Activated CD4-positive, alpha-beta T cell treated with anti-CD3 and anti-CD28 coated beads, Interleukin-2, amount 10 ng/mL, durations not matched to agents 7 days and 5 days (primary cell): ENCODE results near the gene NEIL3. TPM values are rescaled to one million over a fixed set of nuclear protein-coding genes. Genes with fewer than 3 reads are reported as not detected.

ENCODE experiments used
- CTCF ChIA-PET: fragments of 350-600 bp; sonication (Branson Sonifier 250); formaldehyde crosslinking; loops from one replicate; lab custom pipeline; 2021; ENCODE audit warnings: antibody characterized with exemption; lab: Charles Lee
- POLR2A ChIA-PET: fragments of 350-600 bp; sonication (Branson Sonifier 250); formaldehyde crosslinking; loops from one replicate; lab custom pipeline; 2021; ENCODE audit warnings: antibody characterized with exemption; lab: Charles Lee
- DNase-seq: peaks from one replicate; pipeline ENCODE4 v3.0.0-alpha.2; 2020
- H3K27ac Mint-ChIP-seq: one replicate; pipeline ENCODE4 v1.8.0; 2021; ENCODE audit warnings: mild to moderate bottlenecking, moderate library complexity, mixed read lengths
- H3K27me3 Mint-ChIP-seq: one replicate; pipeline ENCODE4 v1.8.0; 2021; ENCODE audit warnings: mixed read lengths
- H3K36me3 Mint-ChIP-seq: one replicate; pipeline ENCODE4 v1.8.0; 2021; ENCODE audit warnings: low read depth, mixed read lengths
- H3K4me1 Mint-ChIP-seq: one replicate; pipeline ENCODE4 v1.8.0; 2021; ENCODE audit warnings: mixed read lengths
- H3K4me3 Mint-ChIP-seq: one replicate; pipeline ENCODE4 v1.8.0; 2021; ENCODE audit warnings: mild to moderate bottlenecking, moderate library complexity, mixed read lengths
- H3K9me3 Mint-ChIP-seq: one replicate; pipeline ENCODE4 v1.8.0; 2021; ENCODE audit warnings: mixed read lengths
- total RNA-seq, 2 experiments: library from RNA; stranded (reverse); gene quantifications; one replicate each; pipeline ENCODE4 v1.2.3, GENCODE V29; 2021

The NEIL3 gene
- total RNA-seq, 2 experiments from 2014 or later, result 34.6 to 38.9 TPM

DNA sequence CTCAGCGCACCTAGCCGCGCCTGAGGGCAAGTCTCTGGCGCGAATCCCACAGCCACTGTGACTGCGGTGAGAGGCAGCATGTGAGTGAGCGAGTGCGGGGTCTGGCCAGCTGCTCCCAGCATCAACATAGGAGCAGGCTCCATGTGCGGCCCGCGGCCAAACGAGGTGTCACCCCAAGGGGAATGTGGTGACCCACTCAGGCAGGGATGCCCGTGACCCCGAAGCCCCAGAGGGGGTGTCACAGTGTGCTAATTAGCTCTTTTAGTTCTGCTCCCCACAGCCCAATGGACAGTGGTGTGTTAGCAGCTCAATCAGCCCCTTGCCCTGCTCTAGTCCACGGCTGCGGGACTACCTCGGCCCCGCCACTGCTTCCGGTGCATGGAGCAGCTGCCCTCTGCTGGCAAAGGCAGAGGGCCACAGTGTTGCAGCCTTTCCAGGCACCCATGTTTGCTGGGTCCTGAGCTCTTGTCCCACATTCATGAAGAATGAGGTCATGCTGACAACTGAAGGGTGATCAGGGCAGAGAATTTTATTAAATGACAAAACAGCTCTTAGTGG, 71.1 kb downstream of the NEIL3 start:
- Mint-ChIP-seq H3K9me3 (no peaks in the 10 kb centered on the region), H3K36me3 (no peaks in the 10 kb centered on the region), H3K4me3 (no peak overlapping the region), H3K4me1 (peaks cover 3% of the 10 kb centered on the region), H3K27ac (no peak overlapping the region), H3K27me3 (peaks cover 38% of the 10 kb centered on the region)
- ChIA-PET POLR2A (no interaction called here), CTCF (interaction anchor here (1.0 to 1.2 kb wide), 3 partner anchors 12 to 30 kb away, joined by 3 to 7 read pairs (median 3); no protein-coding TSS in a partner anchor)
- no peak for DNase-seq

DNA sequence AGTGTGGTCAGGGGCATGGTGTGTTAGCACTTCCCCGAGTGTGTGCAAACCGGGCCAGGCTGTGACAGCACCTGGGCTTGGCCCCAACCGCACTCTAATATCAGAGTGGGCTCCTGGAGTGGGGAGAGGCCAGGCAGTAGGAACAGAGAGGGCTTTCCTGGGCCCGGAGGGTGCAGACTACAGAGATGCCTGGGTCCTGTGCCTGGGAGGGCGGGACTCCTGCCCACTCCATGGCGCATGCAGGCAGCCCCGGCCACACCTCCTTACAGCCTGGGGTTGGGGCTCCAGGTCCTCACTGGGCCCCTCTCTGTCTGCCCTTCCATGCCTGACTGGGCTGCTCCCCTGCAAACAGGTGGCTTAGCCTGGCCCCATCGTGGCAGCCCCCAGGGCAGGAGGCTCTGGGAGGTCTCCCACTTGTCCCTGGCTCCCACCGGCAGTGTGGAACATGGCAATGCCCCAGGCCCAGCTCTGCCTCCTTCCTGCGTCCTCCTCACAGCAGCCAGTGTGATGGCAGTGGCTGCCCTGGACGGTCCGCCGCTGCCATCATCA, 72.2 kb downstream of the NEIL3 start:
- Mint-ChIP-seq H3K27me3 (peaks cover 34% of the 10 kb centered on the region), H3K36me3 (no peaks in the 10 kb centered on the region), H3K27ac (no peak overlapping the region), H3K4me3 (no peak overlapping the region), H3K4me1 (peaks cover 9% of the 10 kb centered on the region), H3K9me3 (no peaks in the 10 kb centered on the region)
- DNase-seq, result no peak
- ChIA-PET CTCF (interaction anchor here (1.0 to 1.1 kb wide), 2 partner anchors 13 to 31 kb away, joined by 3 read pairs; no protein-coding TSS in a partner anchor), POLR2A (no interaction called here)

DNA sequence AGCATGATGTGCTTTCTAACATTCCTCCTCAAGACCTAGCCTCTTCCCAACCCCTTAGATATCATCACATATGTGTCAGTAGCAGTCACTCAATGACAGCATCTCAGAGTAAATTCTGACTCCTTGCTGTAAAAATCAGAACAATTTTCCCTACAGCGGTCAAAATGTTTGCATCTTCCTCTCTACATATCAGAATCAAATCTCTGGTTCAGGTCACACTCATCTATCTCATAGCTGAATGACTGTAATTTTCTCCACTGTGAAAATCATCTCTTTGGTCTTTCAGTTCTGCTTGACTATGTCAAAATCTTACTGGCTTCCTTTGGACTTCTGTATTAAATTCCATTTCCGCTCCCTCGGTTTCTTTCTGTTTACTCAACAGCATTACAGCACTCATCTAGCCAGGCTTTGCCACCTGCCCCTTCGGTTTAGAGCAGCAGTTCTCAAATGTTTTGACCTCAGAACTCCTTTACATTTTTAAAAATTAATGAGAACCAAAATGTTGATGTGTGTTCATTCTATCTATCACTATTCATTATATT, 75.3 kb downstream of the NEIL3 start:
- Mint-ChIP-seq H3K27ac (no peak overlapping the region), H3K4me3 (no peak overlapping the region), H3K4me1 (peaks cover 9% of the 10 kb centered on the region), H3K27me3 (peaks cover 20% of the 10 kb centered on the region), H3K9me3 (no peaks in the 10 kb centered on the region), H3K36me3 (no peaks in the 10 kb centered on the region)
- ChIA-PET POLR2A (no interaction called here), CTCF (no interaction called here)
- no peak for DNase-seq

DNA sequence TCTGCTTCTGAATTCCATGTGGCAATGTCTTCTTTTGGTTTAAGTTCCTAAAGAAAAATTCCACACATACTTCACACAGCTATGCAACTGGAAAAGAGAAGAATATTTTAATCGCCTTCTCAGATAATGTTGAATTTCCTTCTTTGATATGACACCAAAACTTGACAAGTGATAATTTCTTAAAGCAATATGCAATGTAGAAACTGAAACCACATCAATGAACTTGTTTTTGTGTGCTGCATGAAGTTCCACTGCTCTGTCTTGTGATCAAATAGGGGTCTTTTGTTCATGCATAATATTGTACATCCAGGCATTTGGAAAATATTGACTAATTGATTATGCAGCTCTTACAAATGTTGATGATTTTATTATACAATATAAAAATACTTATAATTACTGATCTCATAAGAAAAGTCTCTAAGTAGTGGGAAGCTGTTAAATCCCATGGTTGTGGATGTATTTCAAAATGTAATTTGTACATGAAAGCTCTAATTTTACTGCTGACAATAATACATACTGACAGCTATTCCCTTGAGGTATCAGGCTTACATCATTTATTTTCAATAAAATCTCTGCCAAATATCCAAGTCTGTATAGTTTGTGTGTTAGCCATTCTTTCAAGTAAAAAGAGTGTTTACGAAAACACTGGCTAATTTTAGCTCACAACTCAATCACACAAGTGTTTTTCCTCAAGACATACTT, 76.1 kb downstream of the NEIL3 start:
- POLR2A ChIA-PET, result no interaction called here
- no peak overlapping the region for H3K27ac Mint-ChIP-seq
- no peaks in the 10 kb centered on the region for H3K9me3 Mint-ChIP-seq
- H3K4me1 Mint-ChIP-seq, result peaks cover 13% of the 10 kb centered on the region
- no peak overlapping the region for H3K4me3 Mint-ChIP-seq
- CTCF ChIA-PET, result no interaction called here
- peaks cover 22% of the 10 kb centered on the region for H3K27me3 Mint-ChIP-seq
- peaks cover 1% of the 10 kb centered on the region for H3K36me3 Mint-ChIP-seq
- DNase-seq, result no peak

DNA sequence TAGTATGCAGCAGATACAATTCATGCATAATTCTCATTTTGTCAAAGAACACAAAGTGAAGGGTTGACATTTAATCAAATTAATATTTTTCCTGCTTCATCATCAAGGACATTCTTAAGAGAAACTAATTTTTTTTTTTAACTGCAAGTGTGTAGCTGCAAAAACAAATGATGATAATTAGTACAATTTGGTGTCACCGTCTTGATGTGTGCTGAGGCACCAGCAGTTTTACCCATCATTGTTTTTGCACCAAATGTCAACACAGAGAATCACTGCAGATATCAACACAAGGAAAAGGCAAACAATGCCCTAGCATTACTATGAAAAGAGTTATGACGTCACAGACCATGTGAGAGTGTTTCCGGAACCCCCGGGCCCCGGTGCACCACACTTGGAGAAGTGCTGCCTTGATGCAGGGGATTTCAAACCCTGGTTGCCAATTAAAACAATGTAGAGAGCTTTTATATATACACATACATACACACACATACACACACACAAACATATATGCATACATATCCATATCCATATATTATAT, 76.7 kb downstream of the NEIL3 start:
- no peak overlapping the region for H3K4me3 Mint-ChIP-seq
- no peak overlapping the region for H3K27ac Mint-ChIP-seq
- H3K27me3 Mint-ChIP-seq, result peaks cover 24% of the 10 kb centered on the region
- H3K4me1 Mint-ChIP-seq, result peaks cover 18% of the 10 kb centered on the region
- CTCF ChIA-PET, result no interaction called here
- H3K9me3 Mint-ChIP-seq, result no peaks in the 10 kb centered on the region
- H3K36me3 Mint-ChIP-seq, result peaks cover 1% of the 10 kb centered on the region
- DNase-seq, result no peak
- POLR2A ChIA-PET, result no interaction called here

DNA sequence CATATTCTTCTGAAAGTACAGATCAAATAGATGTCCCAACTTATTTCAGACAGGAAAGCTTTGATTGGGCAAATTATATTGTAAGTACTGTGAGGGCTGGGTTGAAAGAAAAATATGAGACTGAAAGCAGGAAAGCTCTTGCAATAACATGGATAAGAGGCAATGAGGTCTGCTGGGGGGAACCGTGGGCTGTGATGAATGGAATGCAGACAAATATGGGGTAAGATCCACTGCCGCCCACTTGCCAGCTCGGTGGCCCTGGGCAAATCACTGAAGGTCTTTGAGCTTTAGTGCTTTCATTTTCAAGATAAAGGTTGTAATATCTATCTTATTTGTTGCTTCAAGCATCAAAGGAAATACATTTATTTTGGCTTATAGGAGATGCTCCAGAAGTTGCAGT, 81.6 kb downstream of the NEIL3 start:
- Mint-ChIP-seq H3K4me3 (no peak overlapping the region), H3K4me1 (peaks cover 42% of the 10 kb centered on the region), H3K27ac (no peak overlapping the region), H3K36me3 (peaks cover 3% of the 10 kb centered on the region), H3K27me3 (peaks cover 8% of the 10 kb centered on the region), H3K9me3 (no peaks in the 10 kb centered on the region)
- ChIA-PET CTCF (no interaction called here), POLR2A (no interaction called here)
- DNase-seq, result no peak

DNA sequence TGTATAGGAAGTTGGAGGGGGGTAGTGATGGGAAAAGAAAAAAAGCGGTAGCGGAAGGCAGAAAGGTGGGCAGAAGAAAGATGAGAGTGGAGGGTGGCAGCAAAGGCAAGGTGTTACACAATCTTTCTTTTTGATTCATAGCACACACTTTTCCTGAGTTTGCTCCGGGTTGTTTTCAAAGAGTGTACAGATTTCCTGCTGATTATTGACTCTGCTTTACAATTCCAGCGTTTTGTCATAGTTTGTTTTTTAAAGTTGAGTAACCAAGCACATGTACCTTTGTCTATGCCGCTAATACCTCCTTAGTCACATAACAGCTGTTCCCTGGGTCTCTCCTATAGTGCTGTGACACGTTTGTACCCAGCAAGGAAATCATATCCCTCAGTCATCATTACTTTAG, 82.3 kb downstream of the NEIL3 start:
- H3K36me3 Mint-ChIP-seq, result peaks cover 3% of the 10 kb centered on the region
- H3K9me3 Mint-ChIP-seq, result no peaks in the 10 kb centered on the region
- H3K27me3 Mint-ChIP-seq, result peaks cover 8% of the 10 kb centered on the region
- no peak for DNase-seq
- ChIA-PET POLR2A (no interaction called here), CTCF (interaction anchor here (1.2 to 2.0 kb wide), 2 partner anchors 11 to 70 kb away, joined by 4 to 7 read pairs; no protein-coding TSS in a partner anchor)
- peaks cover 42% of the 10 kb centered on the region for H3K4me1 Mint-ChIP-seq
- no peak overlapping the region for H3K27ac Mint-ChIP-seq
- no peak overlapping the region for H3K4me3 Mint-ChIP-seq

DNA sequence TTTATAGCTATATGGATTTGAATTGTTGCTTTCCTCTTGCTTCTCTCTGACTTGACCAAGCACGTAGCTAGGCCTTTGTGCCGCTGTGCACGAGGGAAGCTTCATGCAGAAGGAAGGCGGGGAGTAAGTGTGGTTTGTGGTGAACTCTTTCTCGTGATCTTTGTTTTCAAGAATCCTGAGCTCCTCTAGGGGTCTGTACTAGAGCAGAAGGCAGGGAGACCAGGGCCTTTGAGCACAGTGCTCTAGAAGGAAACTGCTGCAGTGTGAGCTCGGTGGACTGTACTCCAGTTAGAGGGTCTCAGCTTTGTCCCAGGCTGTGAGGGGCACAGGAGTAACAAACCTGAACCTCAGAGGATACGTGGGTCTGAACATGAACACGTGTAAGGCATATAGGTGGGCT, 83.6 kb downstream of the NEIL3 start:
- DNase-seq, result peak; percentile 68
- peaks cover 42% of the 10 kb centered on the region for H3K4me1 Mint-ChIP-seq
- H3K36me3 Mint-ChIP-seq, result peaks cover 5% of the 10 kb centered on the region
- H3K4me3 Mint-ChIP-seq, result no peak overlapping the region
- ChIA-PET CTCF (interaction anchor here (1.1 to 2.0 kb wide), 4 partner anchors 10 to 71 kb away, joined by 3 to 7 read pairs (median 4); no protein-coding TSS in a partner anchor), POLR2A (interaction anchor here (1.0 kb wide), 1 partner anchor 49 kb away, joined by 5 read pairs; the partner anchor contains the start of gene AGA)
- peaks cover 8% of the 10 kb centered on the region for H3K27me3 Mint-ChIP-seq
- peak overlapping the region; percentile 86 for H3K27ac Mint-ChIP-seq
- peaks cover 9% of the 10 kb centered on the region for H3K9me3 Mint-ChIP-seq

DNA sequence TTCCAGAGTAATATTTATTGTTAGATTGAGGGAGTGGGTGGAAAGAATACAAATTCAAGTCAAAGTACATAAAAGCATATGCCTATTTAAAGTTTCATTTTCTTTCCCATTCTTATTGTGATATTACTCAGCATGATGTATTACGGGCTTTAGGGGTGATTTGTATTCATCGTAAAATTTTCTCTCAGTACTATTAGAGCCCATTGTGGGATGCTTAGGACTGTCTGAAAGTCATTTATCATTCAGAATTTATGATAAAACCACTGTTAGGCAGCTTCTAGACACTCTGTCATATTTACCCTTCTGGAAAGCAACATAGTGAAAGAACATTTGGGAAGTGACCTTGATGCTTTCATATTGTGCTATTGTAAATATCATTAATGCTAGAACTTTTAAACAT, 86.7 kb downstream of the NEIL3 start:
- CTCF ChIA-PET, result no interaction called here
- H3K36me3 Mint-ChIP-seq, result peaks cover 17% of the 10 kb centered on the region

DNA sequence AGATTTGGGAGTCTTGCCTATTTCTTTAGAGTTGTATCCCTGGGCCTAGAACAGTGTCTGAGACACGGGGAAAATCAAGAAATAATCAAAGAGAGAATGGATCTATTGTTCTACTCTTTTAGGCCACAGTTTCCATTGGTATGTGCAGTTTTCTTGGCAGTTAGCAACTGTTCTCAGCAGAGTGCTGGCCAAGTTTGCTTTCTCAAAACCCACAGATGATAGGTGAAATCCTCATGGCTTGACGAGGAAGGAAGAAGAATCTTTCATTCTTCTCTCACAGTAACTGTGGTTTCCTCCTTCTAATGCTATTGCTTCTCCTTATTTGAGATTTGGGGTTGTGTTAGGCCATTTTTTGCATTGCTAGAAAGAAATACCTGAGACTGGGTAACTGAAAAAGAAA, 90.4 kb downstream of the NEIL3 start:
- CTCF ChIA-PET, result no interaction called here
- no peak for DNase-seq
- H3K4me3 Mint-ChIP-seq, result no peak overlapping the region
- POLR2A ChIA-PET, result no interaction called here
- peak overlapping the region; percentile 81 for H3K27ac Mint-ChIP-seq
- peaks cover 18% of the 10 kb centered on the region for H3K9me3 Mint-ChIP-seq
- no peaks in the 10 kb centered on the region for H3K27me3 Mint-ChIP-seq
- peaks cover 25% of the 10 kb centered on the region for H3K36me3 Mint-ChIP-seq
- H3K4me1 Mint-ChIP-seq, result peaks cover 52% of the 10 kb centered on the region

More for the DNA sequence above, 86.7 kb downstream of the NEIL3 start:
- Mint-ChIP-seq H3K4me3 (no peak overlapping the region), H3K27ac (no peak overlapping the region), H3K27me3 (peaks cover 2% of the 10 kb centered on the region), H3K4me1 (peaks cover 56% of the 10 kb centered on the region), H3K9me3 (peaks cover 18% of the 10 kb centered on the region)
- no peak for DNase-seq
- POLR2A ChIA-PET, result no interaction called here

DNA sequence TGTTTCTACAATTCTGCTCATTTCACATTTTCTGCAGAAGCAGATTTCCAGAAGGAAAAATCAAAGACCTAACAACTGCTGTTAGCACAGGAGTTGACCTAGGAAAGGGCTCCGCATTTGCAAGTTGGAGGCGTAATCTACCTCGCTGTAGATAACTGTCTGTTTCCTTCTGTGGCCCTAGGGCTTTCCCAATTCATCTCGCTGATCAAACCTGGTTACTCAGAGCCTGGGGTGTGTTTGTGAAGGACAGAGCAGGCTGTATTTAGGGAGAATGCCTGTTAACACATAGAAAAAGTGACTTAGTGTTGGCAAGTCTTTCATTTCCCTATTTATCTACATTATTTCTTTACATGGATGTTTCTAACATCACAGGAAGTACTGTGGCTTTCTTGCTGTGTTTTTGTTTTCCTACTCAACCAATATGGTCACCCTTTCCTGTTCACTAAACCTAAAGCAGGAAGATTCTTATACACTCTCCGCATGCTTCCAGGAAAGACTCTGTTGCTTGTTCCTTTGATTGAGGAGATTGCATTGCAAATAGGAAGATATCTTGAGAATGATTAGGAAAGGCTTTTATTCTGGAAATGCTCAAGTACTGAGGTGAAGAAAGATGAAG, 92.1 kb downstream of the NEIL3 start:
- H3K36me3 Mint-ChIP-seq, result peaks cover 25% of the 10 kb centered on the region
- ChIA-PET POLR2A (no interaction called here), CTCF (interaction anchor here (1.1 kb wide), 1 partner anchor 14 kb away, joined by 4 read pairs; no protein-coding TSS in a partner anchor)
- peak overlapping the region; percentile 88 for H3K27ac Mint-ChIP-seq
- peak; percentile 10 for DNase-seq
- H3K27me3 Mint-ChIP-seq, result peaks cover 1% of the 10 kb centered on the region
- H3K4me3 Mint-ChIP-seq, result peak overlapping the region; percentile 19
- H3K9me3 Mint-ChIP-seq, result peaks cover 18% of the 10 kb centered on the region
- H3K4me1 Mint-ChIP-seq, result peaks cover 48% of the 10 kb centered on the region

DNA sequence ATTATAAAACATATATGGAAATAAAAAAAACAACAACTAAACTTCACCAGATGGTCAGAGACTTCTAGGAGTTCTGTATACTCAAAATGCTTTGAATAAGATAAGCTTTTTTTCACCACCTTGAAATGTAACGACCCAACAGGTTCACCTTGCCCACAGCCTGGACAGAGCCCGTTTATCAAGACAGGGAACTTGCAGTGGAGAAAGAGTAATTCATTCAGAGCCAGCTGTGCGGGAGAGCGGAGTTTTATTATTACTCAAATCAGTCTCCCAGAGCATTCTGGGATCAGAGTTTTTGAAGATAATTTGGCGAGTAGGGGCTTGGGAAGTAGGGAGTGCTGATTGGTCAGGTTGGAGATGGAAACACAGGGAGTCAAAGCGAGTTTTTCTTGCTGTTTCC, 94.1 kb downstream of the NEIL3 start:
- Mint-ChIP-seq H3K27ac (no peak overlapping the region), H3K9me3 (peaks cover 5% of the 10 kb centered on the region), H3K36me3 (peaks cover 19% of the 10 kb centered on the region), H3K4me1 (peaks cover 48% of the 10 kb centered on the region), H3K4me3 (no peak overlapping the region), H3K27me3 (peaks cover 1% of the 10 kb centered on the region)
- CTCF ChIA-PET, result no interaction called here
- DNase-seq, result no peak
- POLR2A ChIA-PET, result no interaction called here
